ENCODE measurements around the gene CAMK1G. TPM values are rescaled to one million over a fixed set of nuclear protein-coding genes. Genes with fewer than 3 reads are reported as not detected.

Gene CAMK1G
- total and polyA plus RNA-seq, 2 experiments from 2014 or later, result 0.32 to 0.76 TPM

- Histone ChIP-seq H3K4me1 (ENCODE audit: insufficient read depth) (no peaks in the 10 kb centered on the region), H3K9me2 (ENCODE audit: insufficient read depth) (no peaks in the 10 kb centered on the region), H3K27ac (ENCODE audit: low read depth) (no peak overlapping the region), H3K79me2 (replicated peaks; ENCODE audit: insufficient read depth) (no peaks in the 10 kb centered on the region), H3K4me2 (no peak overlapping the region), H3K36me3 (ENCODE audit: insufficient read depth) (no peaks in the 10 kb centered on the region), H3K27me3 (ENCODE audit: insufficient read depth) (no peaks in the 10 kb centered on the region), H4K20me1 (replicated peaks; ENCODE audit: insufficient read depth) (no peaks in the 10 kb centered on the region), H2AFZ (no peak overlapping the region), H3F3A (replicated peaks; ENCODE audit: low read depth) (no peaks in the 10 kb centered on the region), H3K4me3 (no peak overlapping the region)
- H3K27ac Mint-ChIP-seq, result no peak overlapping the region
- no peak for ATAC-seq
- H3K9me3 Mint-ChIP-seq, result no peaks in the 10 kb centered on the region
- H3K4me3 Mint-ChIP-seq, result no peak overlapping the region
- H3K4me1 Mint-ChIP-seq, result no peaks in the 10 kb centered on the region
- no peaks in the 10 kb centered on the region for H3K27me3 Mint-ChIP-seq (ENCODE audit: insufficient read depth, low read depth, poor library complexity)
- TF ChIP-seq ZNF114 (CRISPR knock-in tag; IDR thresholded peaks at IDR 0.05) (no peak), REST (IDR thresholded peaks at IDR 0.05; ENCODE audit: unreplicated experiment) (no peak), ZNF331 (CRISPR knock-in tag; IDR thresholded peaks at IDR 0.05; ENCODE audit: low read depth) (no peak), JUNB (IDR thresholded peaks at IDR 0.05; ENCODE audit: unreplicated experiment) (no peak), EZH2 (IDR thresholded peaks at IDR 0.05; ENCODE audit: low read depth, unreplicated experiment) (no peak), CTCF (conservative IDR thresholded peaks at IDR 0.05; ENCODE audit: low read depth in 2 of 2) (no peak), POLR2AphosphoS5 (IDR thresholded peaks at IDR 0.05; ENCODE audit: low read depth) (no peak), STAT1 (IDR thresholded peaks at IDR 0.05; ENCODE audit: unreplicated experiment) (no peak), EZH2phosphoT487 (IDR thresholded peaks at IDR 0.05; ENCODE audit: unreplicated experiment) (no peak), CREB1 (CRISPR knock-in tag; IDR thresholded peaks at IDR 0.05; ENCODE audit: low read depth) (no peak), NANOG (IDR thresholded peaks at IDR 0.05; ENCODE audit: borderline replicate concordance) (no peak)
- TF ChIP-seq, protein P1, sequence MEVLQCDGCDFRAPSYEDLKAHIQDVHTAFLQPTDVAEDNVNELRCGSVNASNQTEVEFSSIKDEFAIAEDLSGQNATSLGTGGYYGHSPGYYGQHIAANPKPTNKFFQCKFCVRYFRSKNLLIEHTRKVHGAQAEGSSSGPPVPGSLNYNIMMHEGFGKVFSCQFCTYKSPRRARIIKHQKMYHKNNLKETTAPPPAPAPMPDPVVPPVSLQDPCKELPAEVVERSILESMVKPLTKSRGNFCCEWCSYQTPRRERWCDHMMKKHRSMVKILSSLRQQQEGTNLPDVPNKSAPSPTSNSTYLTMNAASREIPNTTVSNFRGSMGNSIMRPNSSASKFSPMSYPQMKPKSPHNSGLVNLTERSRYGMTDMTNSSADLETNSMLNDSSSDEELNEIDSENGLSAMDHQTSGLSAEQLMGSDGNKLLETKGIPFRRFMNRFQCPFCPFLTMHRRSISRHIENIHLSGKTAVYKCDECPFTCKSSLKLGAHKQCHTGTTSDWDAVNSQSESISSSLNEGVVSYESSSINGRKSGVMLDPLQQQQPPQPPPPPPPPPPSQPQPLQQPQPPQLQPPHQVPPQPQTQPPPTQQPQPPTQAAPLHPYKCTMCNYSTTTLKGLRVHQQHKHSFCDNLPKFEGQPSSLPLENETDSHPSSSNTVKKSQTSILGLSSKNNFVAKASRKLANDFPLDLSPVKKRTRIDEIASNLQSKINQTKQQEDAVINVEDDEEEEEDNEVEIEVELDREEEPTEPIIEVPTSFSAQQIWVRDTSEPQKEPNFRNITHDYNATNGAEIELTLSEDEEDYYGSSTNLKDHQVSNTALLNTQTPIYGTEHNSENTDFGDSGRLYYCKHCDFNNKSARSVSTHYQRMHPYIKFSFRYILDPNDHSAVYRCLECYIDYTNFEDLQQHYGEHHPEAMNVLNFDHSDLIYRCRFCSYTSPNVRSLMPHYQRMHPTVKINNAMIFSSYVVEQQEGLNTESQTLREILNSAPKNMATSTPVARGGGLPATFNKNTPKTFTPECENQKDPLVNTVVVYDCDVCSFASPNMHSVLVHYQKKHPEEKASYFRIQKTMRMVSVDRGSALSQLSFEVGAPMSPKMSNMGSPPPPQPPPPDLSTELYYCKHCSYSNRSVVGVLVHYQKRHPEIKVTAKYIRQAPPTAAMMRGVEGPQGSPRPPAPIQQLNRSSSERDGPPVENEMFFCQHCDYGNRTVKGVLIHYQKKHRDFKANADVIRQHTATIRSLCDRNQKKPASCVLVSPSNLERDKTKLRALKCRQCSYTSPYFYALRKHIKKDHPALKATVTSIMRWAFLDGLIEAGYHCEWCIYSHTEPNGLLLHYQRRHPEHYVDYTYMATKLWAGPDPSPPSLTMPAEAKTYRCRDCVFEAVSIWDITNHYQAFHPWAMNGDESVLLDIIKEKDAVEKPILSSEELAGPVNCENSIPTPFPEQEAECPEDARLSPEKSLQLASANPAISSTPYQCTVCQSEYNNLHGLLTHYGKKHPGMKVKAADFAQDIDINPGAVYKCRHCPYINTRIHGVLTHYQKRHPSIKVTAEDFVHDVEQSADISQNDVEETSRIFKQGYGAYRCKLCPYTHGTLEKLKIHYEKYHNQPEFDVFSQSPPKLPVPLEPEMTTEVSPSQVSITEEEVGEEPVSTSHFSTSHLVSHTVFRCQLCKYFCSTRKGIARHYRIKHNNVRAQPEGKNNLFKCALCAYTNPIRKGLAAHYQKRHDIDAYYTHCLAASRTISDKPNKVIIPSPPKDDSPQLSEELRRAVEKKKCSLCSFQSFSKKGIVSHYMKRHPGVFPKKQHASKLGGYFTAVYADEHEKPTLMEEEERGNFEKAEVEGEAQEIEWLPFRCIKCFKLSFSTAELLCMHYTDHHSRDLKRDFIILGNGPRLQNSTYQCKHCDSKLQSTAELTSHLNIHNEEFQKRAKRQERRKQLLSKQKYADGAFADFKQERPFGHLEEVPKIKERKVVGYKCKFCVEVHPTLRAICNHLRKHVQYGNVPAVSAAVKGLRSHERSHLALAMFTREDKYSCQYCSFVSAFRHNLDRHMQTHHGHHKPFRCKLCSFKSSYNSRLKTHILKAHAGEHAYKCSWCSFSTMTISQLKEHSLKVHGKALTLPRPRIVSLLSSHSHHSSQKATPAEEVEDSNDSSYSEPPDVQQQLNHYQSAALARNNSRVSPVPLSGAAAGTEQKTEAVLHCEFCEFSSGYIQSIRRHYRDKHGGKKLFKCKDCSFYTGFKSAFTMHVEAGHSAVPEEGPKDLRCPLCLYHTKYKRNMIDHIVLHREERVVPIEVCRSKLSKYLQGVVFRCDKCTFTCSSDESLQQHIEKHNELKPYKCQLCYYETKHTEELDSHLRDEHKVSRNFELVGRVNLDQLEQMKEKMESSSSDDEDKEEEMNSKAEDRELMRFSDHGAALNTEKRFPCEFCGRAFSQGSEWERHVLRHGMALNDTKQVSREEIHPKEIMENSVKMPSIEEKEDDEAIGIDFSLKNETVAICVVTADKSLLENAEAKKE (CRISPR knock-in tag; IDR thresholded peaks at IDR 0.05), result no peak
- TF ChIP-seq, protein P2, sequence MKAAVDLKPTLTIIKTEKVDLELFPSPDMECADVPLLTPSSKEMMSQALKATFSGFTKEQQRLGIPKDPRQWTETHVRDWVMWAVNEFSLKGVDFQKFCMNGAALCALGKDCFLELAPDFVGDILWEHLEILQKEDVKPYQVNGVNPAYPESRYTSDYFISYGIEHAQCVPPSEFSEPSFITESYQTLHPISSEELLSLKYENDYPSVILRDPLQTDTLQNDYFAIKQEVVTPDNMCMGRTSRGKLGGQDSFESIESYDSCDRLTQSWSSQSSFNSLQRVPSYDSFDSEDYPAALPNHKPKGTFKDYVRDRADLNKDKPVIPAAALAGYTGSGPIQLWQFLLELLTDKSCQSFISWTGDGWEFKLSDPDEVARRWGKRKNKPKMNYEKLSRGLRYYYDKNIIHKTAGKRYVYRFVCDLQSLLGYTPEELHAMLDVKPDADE (IDR thresholded peaks at IDR 0.05), result no peak
- DNase-seq (ENCODE audit: low spot score), result no peak
- H3K36me3 Mint-ChIP-seq (ENCODE audit: low read depth), result no peaks in the 10 kb centered on the region
Measured at GRCh38 chr1:209595599-209596285, 12.2 kb downstream of the CAMK1G start.
